HEK293 (cell line): ENCODE measurements around the gene MEIKIN.

Experiments used
- CTCF ChIA-PET: fragments of 350-600 bp; formaldehyde crosslinking; extraction: SDS; loops from one replicate; lab custom pipeline; 2021; ENCODE audit warnings: antibody characterized with exemption; lab: Yijun Ruan, JAX
- POLR2A ChIA-PET: fragments of 300-600 bp; formaldehyde crosslinking; extraction: SDS; loops from one replicate; lab custom pipeline; 2020; ENCODE audit warnings: antibody characterized with exemption, inconsistent platforms; lab: Yijun Ruan, JAX
- H3K27ac ChIP-seq: fragments of 200-500 bp; sonication (Bioruptor generic); 2 replicates; pipeline ENCODE4 v1.5.1; 2014; ENCODE audit warnings: low read depth, low read length, control low read depth, inconsistent platforms; ENCODE audit errors: extremely low read depth
- H3K36me3 ChIP-seq, 2 experiments: fragments of 200-500 bp in 1 of 2; sonication (Bioruptor generic) in 1 of 2; 1 replicate in 1 of 2; 2 replicates in 1 of 2; pipeline ENCODE4 v1.5.1; 2014 to 2017; ENCODE audit warnings: inconsistent platforms in 2 of 2, low read length in 2 of 2; ENCODE audit not compliant: control insufficient read depth in 2 of 2, insufficient read depth in 1 of 2
- H3K4me1 ChIP-seq: fragments of 200-500 bp; sonication (Bioruptor generic); 2 replicates; pipeline ENCODE4 v1.5.1; 2014; ENCODE audit warnings: mild to moderate bottlenecking, low read length, inconsistent platforms; ENCODE audit not compliant: control insufficient read depth, insufficient read depth
- H3K4me3 ChIP-seq: 2 replicates; pipeline ENCODE4 v1.5.1; 2011; ENCODE audit warnings: low read depth, mild to moderate bottlenecking, control low read depth, low read length, moderate library complexity
- H3K9me3 ChIP-seq: fragments of 200-500 bp; sonication (Bioruptor generic); 2 replicates; pipeline ENCODE4 v1.5.1; 2014; ENCODE audit warnings: low read depth, low read length, inconsistent platforms; ENCODE audit not compliant: control insufficient read depth, insufficient read depth
- KLF9 ChIP-seq: fragments of 450-650 bp; formaldehyde crosslinking; IDR thresholded peaks from 2 replicates; pipeline ENCODE4 v1.5.1; 2016; ENCODE audit warnings: missing biosample characterization, missing genetic modification characterization, low read depth
- MYNN ChIP-seq: fragments of 450-650 bp; formaldehyde crosslinking; IDR thresholded peaks from 2 replicates; pipeline ENCODE4 v1.5.1; 2016; ENCODE audit warnings: missing biosample characterization, missing genetic modification characterization, borderline replicate concordance
- RBAK ChIP-seq: fragments of 450-650 bp; formaldehyde crosslinking; IDR thresholded peaks from 2 replicates; pipeline ENCODE4 v1.5.1; 2016; ENCODE audit warnings: missing biosample characterization, missing genetic modification characterization
- ZBTB26 ChIP-seq: fragments of 450-650 bp; formaldehyde crosslinking; optimal IDR thresholded peaks from 2 replicates; pipeline ENCODE3; 2016; ENCODE audit warnings: missing biosample characterization, mild to moderate bottlenecking, missing genetic modification characterization
- ZEB2 ChIP-seq: fragments of 450-650 bp; formaldehyde crosslinking; IDR thresholded peaks from 2 replicates; pipeline ENCODE4 v1.5.1; 2016; ENCODE audit warnings: missing biosample characterization, missing genetic modification characterization
- ZNF211 ChIP-seq: fragments of 450-650 bp; formaldehyde crosslinking; IDR thresholded peaks from 2 replicates; pipeline ENCODE4 v1.5.1; 2016; ENCODE audit warnings: low read depth, missing biosample characterization, missing genetic modification characterization
- ZNF341 ChIP-seq: fragments of 450-650 bp; formaldehyde crosslinking; IDR thresholded peaks from 2 replicates; pipeline ENCODE4; 2016; ENCODE audit warnings: low read depth, missing biosample characterization, missing genetic modification characterization
- ZNF354C ChIP-seq: fragments of 450-650 bp; formaldehyde crosslinking; IDR thresholded peaks from 2 replicates; pipeline ENCODE4 v1.5.1; 2016; ENCODE audit warnings: missing biosample characterization, missing genetic modification characterization, low read depth, borderline replicate concordance
- ZNF426 ChIP-seq: fragments of 450-650 bp; formaldehyde crosslinking; IDR thresholded peaks from 2 replicates; pipeline ENCODE4 v1.5.1; 2017; ENCODE audit warnings: missing biosample characterization, missing genetic modification characterization, mild to moderate bottlenecking, inconsistent platforms, moderate library complexity
- ZNF501 ChIP-seq: fragments of 450-650 bp; formaldehyde crosslinking; IDR thresholded peaks from 2 replicates; pipeline ENCODE4 v1.5.1; 2016; ENCODE audit warnings: missing biosample characterization, missing genetic modification characterization
- ZNF555 ChIP-seq: fragments of 450-650 bp; formaldehyde crosslinking; conservative IDR thresholded peaks from 2 replicates; pipeline ENCODE4 v1.5.1; 2017; ENCODE audit warnings: missing biosample characterization, mild to moderate bottlenecking, missing genetic modification characterization, inconsistent platforms
- ZNF768 ChIP-seq: fragments of 450-650 bp; formaldehyde crosslinking; IDR thresholded peaks from 2 replicates; pipeline ENCODE4 v1.5.1; 2018; ENCODE audit warnings: missing biosample characterization, mild to moderate bottlenecking, missing genetic modification characterization
- ZNF830 ChIP-seq: fragments of 450-650 bp; IDR thresholded peaks from 2 replicates; pipeline ENCODE4 v1.5.0; 2018; ENCODE audit warnings: missing biosample characterization, missing genetic modification characterization, low read depth, mild to moderate bottlenecking, moderate library complexity
- TF ChIP-seq, protein P1 (sequence below): fragments of 450-650 bp; formaldehyde crosslinking; IDR thresholded peaks from 2 replicates; pipeline ENCODE4 v1.5.1; 2016; ENCODE audit warnings: missing biosample characterization, missing genetic modification characterization
- TF ChIP-seq, protein P2 (sequence below): fragments of 450-650 bp; formaldehyde crosslinking; IDR thresholded peaks from 2 replicates; pipeline ENCODE4 v1.5.1; 2016; ENCODE audit warnings: missing biosample characterization, missing genetic modification characterization
- TF ChIP-seq, protein P3 (sequence below): fragments of 450-650 bp; formaldehyde crosslinking; IDR thresholded peaks from 2 replicates; pipeline ENCODE4 v1.5.1; 2016; ENCODE audit warnings: missing biosample characterization, missing genetic modification characterization

MEIKIN gene

DNA sequence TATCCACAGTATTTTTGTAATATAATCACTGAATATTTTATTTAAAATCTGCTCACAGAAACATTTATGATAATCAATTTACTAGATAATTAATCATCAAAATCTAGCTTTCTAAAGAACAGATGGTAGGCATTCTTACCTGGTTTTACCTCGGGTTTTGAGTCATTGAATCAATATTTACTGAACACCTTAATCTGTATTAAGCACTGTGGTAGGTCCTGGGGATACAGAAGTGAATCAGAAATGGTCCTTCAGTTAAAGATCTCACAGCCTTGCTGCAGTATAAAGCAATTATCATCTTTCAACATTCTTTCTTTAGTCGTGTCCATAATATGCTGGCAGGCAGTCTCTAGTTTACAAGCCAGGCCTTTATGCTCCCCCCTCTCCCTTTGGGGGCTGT lies 2.0 kb upstream of the MEIKIN start (continued):
- TF ChIP-seq ZNF830 (tag by site-specific recombination) (no peak), ZNF354C (no peak), ZNF555 (no peak)

DNA sequence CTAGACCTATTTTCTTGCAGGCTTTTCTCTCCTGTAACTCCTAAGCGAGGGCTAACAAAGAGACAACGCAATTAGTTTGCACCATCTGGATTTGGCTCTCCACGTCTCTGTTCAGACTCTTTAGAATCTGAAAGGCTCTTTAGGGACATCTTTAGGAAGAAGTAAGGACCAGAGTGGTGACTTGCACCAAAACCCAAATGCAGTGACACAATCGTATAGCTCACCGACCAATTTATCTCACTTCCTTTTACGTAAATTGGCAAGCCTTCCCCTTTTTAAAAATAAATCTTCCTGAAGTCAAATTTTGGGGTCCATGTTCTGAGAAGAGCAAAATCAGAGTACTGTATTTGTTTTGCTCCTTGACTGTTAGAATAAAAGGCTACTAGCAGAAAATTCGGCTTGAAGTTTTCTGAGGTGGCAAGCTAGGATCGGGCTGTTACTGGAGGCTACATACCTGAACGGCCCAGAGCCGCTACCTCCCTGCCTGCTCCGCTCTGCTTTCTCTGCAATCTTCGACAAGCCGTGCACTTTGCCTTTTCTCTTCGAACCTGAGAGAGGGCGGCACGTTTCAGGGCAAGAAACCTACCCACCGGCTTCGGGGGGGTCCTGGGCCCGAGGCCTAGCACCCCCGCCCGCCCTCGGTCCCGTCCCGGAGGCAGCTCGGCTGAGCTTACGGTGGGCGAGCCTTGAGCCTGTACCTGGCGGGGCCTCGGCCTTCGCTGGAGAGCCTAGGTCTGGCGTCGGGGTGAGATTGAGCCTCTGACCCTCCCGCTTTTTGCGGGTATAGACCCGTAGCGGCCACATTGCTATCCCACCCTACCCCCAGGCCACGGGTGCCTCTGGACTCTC lies 537 bp downstream of the MEIKIN start:
- ChIA-PET CTCF (no interaction called here), POLR2A (no interaction called here)
- Histone ChIP-seq H3K36me3 (no peaks in the 10 kb centered on the region), H3K9me3 (no peaks in the 10 kb centered on the region), H3K4me3 (no peak overlapping the region), H3K27ac (no peak overlapping the region), H3K4me1 (no peaks in the 10 kb centered on the region)
- TF ChIP-seq ZNF341 (no peak), KLF9 (no peak), ZNF501 (tag by site-specific recombination) (no peak), ZNF211 (tag by site-specific recombination) (no peak), ZEB2 (no peak), ZNF426 (tag by site-specific recombination) (no peak), ZBTB26 (no peak), ZNF768 (no peak), RBAK (tag by site-specific recombination) (no peak), MYNN (no peak)
- TF ChIP-seq, protein P1, sequence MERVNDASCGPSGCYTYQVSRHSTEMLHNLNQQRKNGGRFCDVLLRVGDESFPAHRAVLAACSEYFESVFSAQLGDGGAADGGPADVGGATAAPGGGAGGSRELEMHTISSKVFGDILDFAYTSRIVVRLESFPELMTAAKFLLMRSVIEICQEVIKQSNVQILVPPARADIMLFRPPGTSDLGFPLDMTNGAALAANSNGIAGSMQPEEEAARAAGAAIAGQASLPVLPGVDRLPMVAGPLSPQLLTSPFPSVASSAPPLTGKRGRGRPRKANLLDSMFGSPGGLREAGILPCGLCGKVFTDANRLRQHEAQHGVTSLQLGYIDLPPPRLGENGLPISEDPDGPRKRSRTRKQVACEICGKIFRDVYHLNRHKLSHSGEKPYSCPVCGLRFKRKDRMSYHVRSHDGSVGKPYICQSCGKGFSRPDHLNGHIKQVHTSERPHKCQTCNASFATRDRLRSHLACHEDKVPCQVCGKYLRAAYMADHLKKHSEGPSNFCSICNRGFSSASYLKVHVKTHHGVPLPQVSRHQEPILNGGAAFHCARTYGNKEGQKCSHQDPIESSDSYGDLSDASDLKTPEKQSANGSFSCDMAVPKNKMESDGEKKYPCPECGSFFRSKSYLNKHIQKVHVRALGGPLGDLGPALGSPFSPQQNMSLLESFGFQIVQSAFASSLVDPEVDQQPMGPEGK (tag by site-specific recombination), result no peak
- TF ChIP-seq, protein P2, sequence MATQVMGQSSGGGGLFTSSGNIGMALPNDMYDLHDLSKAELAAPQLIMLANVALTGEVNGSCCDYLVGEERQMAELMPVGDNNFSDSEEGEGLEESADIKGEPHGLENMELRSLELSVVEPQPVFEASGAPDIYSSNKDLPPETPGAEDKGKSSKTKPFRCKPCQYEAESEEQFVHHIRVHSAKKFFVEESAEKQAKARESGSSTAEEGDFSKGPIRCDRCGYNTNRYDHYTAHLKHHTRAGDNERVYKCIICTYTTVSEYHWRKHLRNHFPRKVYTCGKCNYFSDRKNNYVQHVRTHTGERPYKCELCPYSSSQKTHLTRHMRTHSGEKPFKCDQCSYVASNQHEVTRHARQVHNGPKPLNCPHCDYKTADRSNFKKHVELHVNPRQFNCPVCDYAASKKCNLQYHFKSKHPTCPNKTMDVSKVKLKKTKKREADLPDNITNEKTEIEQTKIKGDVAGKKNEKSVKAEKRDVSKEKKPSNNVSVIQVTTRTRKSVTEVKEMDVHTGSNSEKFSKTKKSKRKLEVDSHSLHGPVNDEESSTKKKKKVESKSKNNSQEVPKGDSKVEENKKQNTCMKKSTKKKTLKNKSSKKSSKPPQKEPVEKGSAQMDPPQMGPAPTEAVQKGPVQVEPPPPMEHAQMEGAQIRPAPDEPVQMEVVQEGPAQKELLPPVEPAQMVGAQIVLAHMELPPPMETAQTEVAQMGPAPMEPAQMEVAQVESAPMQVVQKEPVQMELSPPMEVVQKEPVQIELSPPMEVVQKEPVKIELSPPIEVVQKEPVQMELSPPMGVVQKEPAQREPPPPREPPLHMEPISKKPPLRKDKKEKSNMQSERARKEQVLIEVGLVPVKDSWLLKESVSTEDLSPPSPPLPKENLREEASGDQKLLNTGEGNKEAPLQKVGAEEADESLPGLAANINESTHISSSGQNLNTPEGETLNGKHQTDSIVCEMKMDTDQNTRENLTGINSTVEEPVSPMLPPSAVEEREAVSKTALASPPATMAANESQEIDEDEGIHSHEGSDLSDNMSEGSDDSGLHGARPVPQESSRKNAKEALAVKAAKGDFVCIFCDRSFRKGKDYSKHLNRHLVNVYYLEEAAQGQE, result no peak
- TF ChIP-seq, protein P3, sequence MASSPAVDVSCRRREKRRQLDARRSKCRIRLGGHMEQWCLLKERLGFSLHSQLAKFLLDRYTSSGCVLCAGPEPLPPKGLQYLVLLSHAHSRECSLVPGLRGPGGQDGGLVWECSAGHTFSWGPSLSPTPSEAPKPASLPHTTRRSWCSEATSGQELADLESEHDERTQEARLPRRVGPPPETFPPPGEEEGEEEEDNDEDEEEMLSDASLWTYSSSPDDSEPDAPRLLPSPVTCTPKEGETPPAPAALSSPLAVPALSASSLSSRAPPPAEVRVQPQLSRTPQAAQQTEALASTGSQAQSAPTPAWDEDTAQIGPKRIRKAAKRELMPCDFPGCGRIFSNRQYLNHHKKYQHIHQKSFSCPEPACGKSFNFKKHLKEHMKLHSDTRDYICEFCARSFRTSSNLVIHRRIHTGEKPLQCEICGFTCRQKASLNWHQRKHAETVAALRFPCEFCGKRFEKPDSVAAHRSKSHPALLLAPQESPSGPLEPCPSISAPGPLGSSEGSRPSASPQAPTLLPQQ (tag by site-specific recombination), result no peak
